Loucy (cell line): ENCODE measurements around the gene FBRSL1.

Experiments
- H2AFZ ChIP-seq: fragments of 200-600 bp; sonication (generic); 2 replicates; pipeline ENCODE4 v1.6.0; 2016; ENCODE audit warnings: antibody characterized with exemption, mild to moderate bottlenecking, low read length, moderate library complexity
- H3F3A ChIP-seq: fragments of 200-600 bp; 2 replicates; pipeline ENCODE4 v1.6.0; 2016; ENCODE audit warnings: antibody characterized with exemption, low read depth, mild to moderate bottlenecking
- H3K27me3 ChIP-seq: fragments of 200-600 bp; sonication (generic); 2 replicates; pipeline ENCODE4 v1.6.1; 2014; ENCODE audit warnings: low read length, mild to moderate bottlenecking; ENCODE audit not compliant: insufficient read depth, poor library complexity, severe bottlenecking
- H3K36me3 ChIP-seq: fragments of 200-600 bp; sonication (generic); 2 replicates; pipeline ENCODE4 v1.6.1; 2016; ENCODE audit warnings: low read length; ENCODE audit not compliant: insufficient read depth
- H3K4me1 ChIP-seq: fragments of 200-600 bp; sonication (generic); 2 replicates; pipeline ENCODE4 v1.5.1; 2014; ENCODE audit warnings: low read length, mild to moderate bottlenecking; ENCODE audit not compliant: insufficient read depth, poor library complexity, severe bottlenecking
- H3K4me2 ChIP-seq: fragments of 200-600 bp; sonication (generic); 2 replicates; pipeline ENCODE4 v1.6.0; 2014; ENCODE audit warnings: antibody characterized with exemption, low read length, low read depth, mild to moderate bottlenecking; ENCODE audit not compliant: poor library complexity, severe bottlenecking
- H3K4me3 ChIP-seq: fragments of 200-600 bp; sonication (generic); 2 replicates; pipeline ENCODE4 v1.5.1; 2014; ENCODE audit warnings: low read length, mild to moderate bottlenecking, mixed read lengths; ENCODE audit not compliant: poor library complexity, severe bottlenecking
- H3K79me2 ChIP-seq: fragments of 200-600 bp; sonication (generic); 2 replicates; pipeline ENCODE4 v1.6.1; 2014; ENCODE audit warnings: low read length; ENCODE audit not compliant: insufficient read depth
- H3K9ac ChIP-seq: fragments of 200-600 bp; sonication (generic); 2 replicates; pipeline ENCODE4 v1.6.0; 2014; ENCODE audit warnings: mild to moderate bottlenecking, low read depth, low read length, moderate library complexity; ENCODE audit not compliant: poor library complexity, severe bottlenecking
- H3K9me2 ChIP-seq: fragments of 200-600 bp; sonication (generic); replicated peaks from 2 replicates; pipeline ENCODE4 v1.6.1; 2016; ENCODE audit warnings: low read depth, low read length, mixed read lengths
- H3K9me3 ChIP-seq: fragments of 200-600 bp; sonication (generic); 2 replicates; pipeline ENCODE4 v1.6.1; 2014; ENCODE audit warnings: mild to moderate bottlenecking, antibody characterized with exemption, low read length, low read depth; ENCODE audit not compliant: insufficient read depth
- H4K20me1 ChIP-seq: fragments of 200-600 bp; sonication (generic); 2 replicates; pipeline ENCODE4 v1.6.0; 2014; ENCODE audit warnings: antibody characterized with exemption, low read length, mild to moderate bottlenecking; ENCODE audit not compliant: insufficient read depth, poor library complexity, severe bottlenecking
- CTCF ChIP-seq: fragments of 200-600 bp; sonication (generic); conservative IDR thresholded peaks from 2 replicates; pipeline ENCODE4 v1.5.1; 2014; ENCODE audit warnings: mild to moderate bottlenecking, antibody characterized with exemption, low read length
- EZH2phosphoT487 ChIP-seq: fragments of 200-600 bp; IDR thresholded peaks from 2 replicates; pipeline ENCODE4 v1.6.1; 2018; ENCODE audit warnings: antibody characterized with exemption, mild to moderate bottlenecking, moderate library complexity, borderline replicate concordance

Gene FBRSL1

GRCh38 chr12:132500142-132500855 lies 10.3 kb downstream of the FBRSL1 start:
- H3K9ac ChIP-seq = no peak overlapping the region
- no peaks in the 10 kb centered on the region for H3K9me2 ChIP-seq
- H3K4me2 ChIP-seq = no peak overlapping the region
- peaks cover 84% of the 10 kb centered on the region for H4K20me1 ChIP-seq
- H3K79me2 ChIP-seq = peaks cover 99% of the 10 kb centered on the region
- no peak overlapping the region for H3K4me3 ChIP-seq
- H2AFZ ChIP-seq = no peak overlapping the region
- H3K27me3 ChIP-seq = no peaks in the 10 kb centered on the region
- TF ChIP-seq CTCF (no peak), EZH2phosphoT487 (no peak)
- no peaks in the 10 kb centered on the region for H3K9me3 ChIP-seq
- H3K36me3 ChIP-seq = no peaks in the 10 kb centered on the region
- no peaks in the 10 kb centered on the region for H3F3A ChIP-seq
- H3K4me1 ChIP-seq = peaks cover 17% of the 10 kb centered on the region

GRCh38 chr12:132500856-132501180 lies 10.9 kb downstream of the FBRSL1 start:
- Histone ChIP-seq H3K4me1 (peaks cover 17% of the 10 kb centered on the region), H3K36me3 (no peaks in the 10 kb centered on the region), H3K27me3 (no peaks in the 10 kb centered on the region), H3K9me3 (no peaks in the 10 kb centered on the region), H3K9ac (no peak overlapping the region), H3K9me2 (no peaks in the 10 kb centered on the region), H3K79me2 (peaks cover 99% of the 10 kb centered on the region), H3F3A (no peaks in the 10 kb centered on the region), H3K4me2 (no peak overlapping the region), H2AFZ (no peak overlapping the region), H3K4me3 (no peak overlapping the region), H4K20me1 (peaks cover 85% of the 10 kb centered on the region)
- no peak for TF ChIP-seq CTCF
- no peak for TF ChIP-seq EZH2phosphoT487

- H3K79me2 ChIP-seq = peaks cover 99% of the 10 kb centered on the region
- no peaks in the 10 kb centered on the region for H3K36me3 ChIP-seq
- peaks cover 88% of the 10 kb centered on the region for H4K20me1 ChIP-seq
- H3K4me2 ChIP-seq = no peak overlapping the region
- H2AFZ ChIP-seq = no peak overlapping the region
- peaks cover 17% of the 10 kb centered on the region for H3K4me1 ChIP-seq
- no peak overlapping the region for H3K9ac ChIP-seq
- H3K9me3 ChIP-seq = no peaks in the 10 kb centered on the region
- H3F3A ChIP-seq = no peaks in the 10 kb centered on the region
- no peak overlapping the region for H3K4me3 ChIP-seq
- no peaks in the 10 kb centered on the region for H3K9me2 ChIP-seq
- no peaks in the 10 kb centered on the region for H3K27me3 ChIP-seq
- TF ChIP-seq EZH2phosphoT487 (no peak), CTCF (no peak)
Observed at GRCh38 chr12:132501204-132501940, 11.4 kb downstream of the FBRSL1 start.
